ENCODE measurements around the gene NPS. TPM values are rescaled to one million over a fixed set of nuclear protein-coding genes. Genes with fewer than 3 reads are reported as not detected.

NPS gene
- total RNA-seq, 2 experiments from 2014 or later = not detected

DNA sequence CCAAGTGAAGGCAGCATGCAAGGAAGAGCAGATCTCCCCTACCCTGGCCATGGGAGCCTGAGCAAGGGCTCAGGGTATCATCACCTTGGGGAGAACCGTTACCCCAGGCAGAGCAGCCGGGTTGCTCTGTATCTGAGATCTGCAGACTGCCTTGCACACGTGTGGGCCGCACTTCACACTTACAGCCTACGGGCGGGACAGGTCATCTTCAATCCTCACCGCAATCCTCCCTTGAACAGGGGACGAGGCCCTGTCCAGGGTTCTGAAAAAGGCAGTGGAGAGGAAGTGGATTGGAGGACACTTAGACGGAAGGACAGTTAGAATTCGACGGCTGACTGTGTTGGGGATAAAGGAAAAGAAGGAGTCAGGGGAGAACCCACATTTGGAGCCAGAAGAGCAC, 51.4 kb downstream of the NPS start:
- ChIA-PET POLR2A (no interaction called here), CTCF (no interaction called here)
- no peak overlapping the region for H3K4me3 Mint-ChIP-seq
- H3K9me3 Mint-ChIP-seq = no peaks in the 10 kb centered on the region
- no peaks in the 10 kb centered on the region for H3K36me3 Mint-ChIP-seq (ENCODE audit: low read depth)
- no peaks in the 10 kb centered on the region for H3K4me1 Mint-ChIP-seq
- no peak overlapping the region for H3K27ac Mint-ChIP-seq
- DNase-seq = no peak
- H3K27me3 Mint-ChIP-seq = no peaks in the 10 kb centered on the region

Other genes starting within 250 kb of the NPS start
- not detected for gene FOXI2, start 187.9 kb downstream of the NPS start, total RNA-seq